Mesothelial cell of epicardium (in vitro differentiated cells): ENCODE results near the gene SFMBT2. TPM values are rescaled to one million over a fixed set of nuclear protein-coding genes. Genes with fewer than 3 reads are reported as not detected.

Source experiments
- DNase-seq, 2 experiments: peaks; one replicate each; pipeline ENCODE4 v3.0.0; 2021; ENCODE audit warnings: low spot score in 2 of 2; ENCODE audit not compliant: unreplicated experiment in 2 of 2
- H3K27ac Mint-ChIP-seq: 2 replicates; pipeline ENCODE4 v1.8.0; 2021; ENCODE audit warnings: mixed read lengths
- H3K27me3 Mint-ChIP-seq: 2 replicates; pipeline ENCODE4 v1.8.0; 2021; ENCODE audit warnings: low read depth, mixed read lengths
- H3K36me3 Mint-ChIP-seq: 2 replicates; pipeline ENCODE4 v1.8.0; 2021; ENCODE audit warnings: mixed read lengths
- H3K4me1 Mint-ChIP-seq: 2 replicates; pipeline ENCODE4 v1.8.0; 2021; ENCODE audit warnings: mixed read lengths
- H3K4me3 Mint-ChIP-seq: 2 replicates; pipeline ENCODE4 v1.8.0; 2021; ENCODE audit warnings: mild to moderate bottlenecking, moderate library complexity, mixed read lengths
- H3K9me3 Mint-ChIP-seq: 2 replicates; pipeline ENCODE4 v1.8.0; 2021; ENCODE audit warnings: mixed read lengths
- CTCF ChIP-seq: fragments of 200-600 bp; sonication (generic); IDR thresholded peaks from one replicate; pipeline ENCODE4 v1.5.0; 2021; ENCODE audit warnings: antibody characterized with exemption; ENCODE audit not compliant: unreplicated experiment
- total RNA-seq: library from RNA; stranded (reverse); gene quantifications from 3 replicates; pipeline ENCODE4 v1.2.1, GENCODE V29; 2021

Gene SFMBT2
- total RNA-seq, 1 donor from 2014 or later: 2.3 TPM

- Mint-ChIP-seq H3K4me3 (no peak overlapping the region), H3K36me3 (no peaks in the 10 kb centered on the region), H3K4me1 (no peaks in the 10 kb centered on the region), H3K27me3 (peaks cover 62% of the 10 kb centered on the region), H3K27ac (no peak overlapping the region), H3K9me3 (peaks cover 10% of the 10 kb centered on the region)
- no peak for TF ChIP-seq CTCF
- DNase-seq: no peak
Measured at GRCh38 chr10:7338469-7338868, 72.4 kb downstream of the SFMBT2 start.

- Mint-ChIP-seq H3K4me1 (no peaks in the 10 kb centered on the region), H3K27me3 (peaks cover 59% of the 10 kb centered on the region), H3K27ac (no peak overlapping the region), H3K9me3 (peaks cover 3% of the 10 kb centered on the region), H3K36me3 (no peaks in the 10 kb centered on the region), H3K4me3 (no peak overlapping the region)
- no peak for TF ChIP-seq CTCF
- no peak for DNase-seq
Measured at GRCh38 chr10:7337431-7338171, 73.2 kb downstream of the SFMBT2 start.

DNA sequence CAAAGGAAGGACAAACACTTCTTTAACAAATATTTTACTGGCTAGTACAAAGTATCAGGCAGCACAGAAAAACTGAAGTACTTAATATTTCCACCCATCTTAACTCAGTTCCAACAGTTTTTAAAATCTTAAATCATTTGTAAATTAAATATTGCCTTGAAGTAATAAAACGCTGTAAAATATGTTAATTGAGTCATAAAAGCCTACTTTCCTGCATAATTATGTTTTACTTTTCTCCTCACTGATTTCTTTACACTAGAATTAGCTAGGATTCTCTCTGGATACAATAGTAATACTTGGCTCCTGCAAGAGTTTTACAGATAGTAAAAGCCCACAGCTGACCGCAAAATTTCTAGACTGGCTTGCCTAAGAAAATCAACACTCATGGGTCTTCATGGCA, 74.9 kb downstream of the SFMBT2 start:
- no peaks in the 10 kb centered on the region for H3K36me3 Mint-ChIP-seq
- DNase-seq: no peak
- H3K4me3 Mint-ChIP-seq: no peak overlapping the region
- no peaks in the 10 kb centered on the region for H3K9me3 Mint-ChIP-seq
- H3K27ac Mint-ChIP-seq: no peak overlapping the region
- H3K27me3 Mint-ChIP-seq: peaks cover 59% of the 10 kb centered on the region
- H3K4me1 Mint-ChIP-seq: no peaks in the 10 kb centered on the region
- no peak for TF ChIP-seq CTCF

DNA sequence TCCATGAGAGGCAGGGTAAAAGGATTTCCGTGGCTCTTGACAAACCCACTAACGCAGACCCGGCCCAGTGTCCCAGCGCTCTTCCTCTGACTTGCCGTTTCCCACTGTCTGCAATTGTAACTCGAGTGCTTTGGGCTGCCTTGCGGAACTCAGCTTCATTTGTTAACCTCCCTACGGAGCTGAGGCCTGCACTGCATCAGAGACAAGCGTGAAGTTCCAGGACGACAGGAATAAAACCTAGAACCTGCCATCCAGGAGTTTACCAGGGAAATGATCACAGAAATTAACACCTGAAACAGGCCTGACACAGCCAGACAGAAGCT, 76.2 kb downstream of the SFMBT2 start:
- Mint-ChIP-seq H3K4me3 (no peak overlapping the region), H3K4me1 (no peaks in the 10 kb centered on the region), H3K27me3 (peaks cover 54% of the 10 kb centered on the region), H3K36me3 (no peaks in the 10 kb centered on the region), H3K9me3 (no peaks in the 10 kb centered on the region), H3K27ac (no peak overlapping the region)
- TF ChIP-seq CTCF: no peak
- no peak for DNase-seq

- Mint-ChIP-seq H3K4me1 (no peaks in the 10 kb centered on the region), H3K4me3 (no peak overlapping the region), H3K36me3 (no peaks in the 10 kb centered on the region), H3K9me3 (peaks cover 1% of the 10 kb centered on the region), H3K27ac (no peak overlapping the region), H3K27me3 (peaks cover 52% of the 10 kb centered on the region)
- no peak for TF ChIP-seq CTCF
- no peak for DNase-seq
Measured at GRCh38 chr10:7333961-7334641, 76.7 kb downstream of the SFMBT2 start.
